CD14-positive monocyte (primary cell): ENCODE results near the gene BNC2. TPM values are rescaled to one million over a fixed set of nuclear protein-coding genes. Genes with fewer than 3 reads are reported as not detected.

Experiments
- DNase-seq, 3 donors: peaks; one replicate each; pipeline ENCODE4 v3.0.0-alpha.2; 2011 to 2022
- H2AFZ ChIP-seq: 2 replicates; pipeline ENCODE4 v1.6.0; 2012; ENCODE audit warnings: mild to moderate bottlenecking, low read depth, low read length, inconsistent platforms; ENCODE audit not compliant: insufficient read depth, poor library complexity, severe bottlenecking
- H3K27ac ChIP-seq, 2 donors: 1 replicate in 1 of 2; 2 replicates in 1 of 2; pipeline ENCODE4 v1.5.1; 2012 to 2013; ENCODE audit warnings: low read length in 2 of 2, control low read depth in 1 of 2, inconsistent platforms in 1 of 2, low read depth in 1 of 2, mild to moderate bottlenecking in 1 of 2
- H3K27me3 ChIP-seq, 2 donors: one replicate each; pipeline versions ENCODE4 v1.6.0 to v1.6.1; 2011 to 2013; ENCODE audit warnings: low read length in 2 of 2; ENCODE audit not compliant: control insufficient read depth in 2 of 2, insufficient read depth in 2 of 2
- H3K36me3 ChIP-seq, 2 donors: replicated peaks in 1 of 2; 1 replicate in 1 of 2; 2 replicates in 1 of 2; pipeline versions ENCODE4 v1.5.1 to v1.6.1; 2012 to 2013; ENCODE audit warnings: low read length in 2 of 2, control low read depth in 1 of 2, inconsistent platforms in 1 of 2, mild to moderate bottlenecking in 1 of 2; ENCODE audit not compliant: insufficient read depth in 2 of 2, control insufficient read depth in 1 of 2
- H3K4me1 ChIP-seq, 2 donors: 1 replicate in 1 of 2; 2 replicates in 1 of 2; pipeline versions ENCODE4 v1.5.1 to v1.6.1; 2012 to 2013; ENCODE audit warnings: low read length in 2 of 2, control low read depth in 1 of 2, inconsistent platforms in 1 of 2, mild to moderate bottlenecking in 1 of 2, moderate library complexity in 1 of 2; ENCODE audit not compliant: insufficient read depth in 2 of 2, control insufficient read depth in 1 of 2
- H3K4me2 ChIP-seq: replicated peaks from 2 replicates; pipeline ENCODE3; 2012; ENCODE audit warnings: low read length, moderate library complexity, mild to moderate bottlenecking; ENCODE audit not compliant: poor library complexity, severe bottlenecking; ENCODE audit errors: extremely low read depth
- H3K4me3 ChIP-seq, 3 experiments: fragments of 200-600 bp in 1 of 3; sonication (generic) in 1 of 3; replicated peaks in 1 of 3; 1 replicate in 2 of 3; 2 replicates in 1 of 3; pipeline ENCODE4 v1.5.1; 2011 to 2013; ENCODE audit warnings: low read length in 3 of 3, mild to moderate bottlenecking in 3 of 3, control low read depth in 2 of 3, low read depth in 2 of 3, inconsistent platforms in 1 of 3, moderate library complexity in 1 of 3
- H3K79me2 ChIP-seq: 2 replicates; pipeline ENCODE4 v1.6.0; 2012; ENCODE audit warnings: mild to moderate bottlenecking, control low read depth, inconsistent platforms, low read length, moderate library complexity; ENCODE audit not compliant: insufficient read depth
- H3K9ac ChIP-seq: 2 replicates; pipeline ENCODE4 v1.6.0; 2017; ENCODE audit warnings: low read length, mild to moderate bottlenecking; ENCODE audit not compliant: insufficient read depth, poor library complexity, severe bottlenecking
- H3K9me3 ChIP-seq, 2 donors: replicated peaks in 1 of 2; 1 replicate in 1 of 2; 2 replicates in 1 of 2; pipeline versions ENCODE4 v1.5.1 to v1.6.1; 2012 to 2013; ENCODE audit warnings: low read length in 2 of 2, control low read depth in 1 of 2; ENCODE audit not compliant: control insufficient read depth in 1 of 2, insufficient read depth in 1 of 2
- H4K20me1 ChIP-seq: 2 replicates; pipeline ENCODE4 v1.6.0; 2012; ENCODE audit warnings: mild to moderate bottlenecking, low read length, control low read depth, moderate library complexity; ENCODE audit not compliant: insufficient read depth
- H3K27ac Mint-ChIP-seq, 7 donors: one replicate each; pipeline ENCODE4 v1.8.0; 2020; ENCODE audit warnings: mild to moderate bottlenecking in 7 of 7, mixed read lengths in 7 of 7, moderate library complexity in 6 of 7, inconsistent platforms in 2 of 7
- H3K27me3 Mint-ChIP-seq, 3 donors: one replicate each; pipeline ENCODE4 v1.8.0; 2021 to 2022; ENCODE audit warnings: low read depth in 3 of 3, mild to moderate bottlenecking in 3 of 3, mixed read lengths in 3 of 3, moderate library complexity in 3 of 3, inconsistent platforms in 1 of 3
- H3K36me3 Mint-ChIP-seq, 2 donors: one replicate each; pipeline ENCODE4 v1.8.0; 2020; ENCODE audit warnings: mixed read lengths in 2 of 2, inconsistent platforms in 1 of 2, mild to moderate bottlenecking in 1 of 2
- H3K4me1 Mint-ChIP-seq: one replicate; pipeline ENCODE4 v1.8.0; 2020; ENCODE audit warnings: mild to moderate bottlenecking, mixed read lengths
- H3K4me3 Mint-ChIP-seq, 2 donors: one replicate each; pipeline ENCODE4 v1.8.0; 2020; ENCODE audit warnings: mild to moderate bottlenecking in 2 of 2, mixed read lengths in 2 of 2, moderate library complexity in 1 of 2
- H3K9me3 Mint-ChIP-seq, 7 donors: one replicate each; pipeline ENCODE4 v1.8.0; 2020 to 2022; ENCODE audit warnings: mixed read lengths in 7 of 7, mild to moderate bottlenecking in 6 of 7, moderate library complexity in 6 of 7, inconsistent platforms in 2 of 7
- CTCF ChIP-seq: fragments of 200-600 bp; IDR thresholded peaks from one replicate; pipeline ENCODE4 v1.8.0; 2022; ENCODE audit warnings: antibody characterized with exemption, mild to moderate bottlenecking
- WGBS: methylation state at CpG from one replicate; pipeline ENCODE4 v1.1.5; 2013; ENCODE audit warnings: missing lambda C conversion rate; ENCODE audit not compliant: insufficient coverage; 5-methylcytosine and 5-hydroxymethylcytosine counted together
- intact Hi-C, 2 donors: fragments of 100-400 bp; cut with micrococcal nuclease; formaldehyde crosslinking; loops; one replicate each; pipeline versions ENCODE4 v1.15.0 to v1.15.1; 2023
- polyA plus RNA-seq, 3 donors: library from polyadenylated mRNA; depleted of rRNA in 1 of 3; unstranded in 2 of 3; stranded (reverse) in 1 of 3; fragments of 300-500 nt in 2 of 3; fragments of >200 nt in 1 of 3; fragmentation: Illumina TruSeq in 2 of 3; gene quantifications; 1 replicate in 2 of 3; 2 replicates in 1 of 3; pipeline ENCODE4 v1.2.3, GENCODE V29; 2012 to 2021

Gene BNC2
- polyA plus RNA-seq, 3 donors: 0.01 TPM; not detected in 2

DNA sequence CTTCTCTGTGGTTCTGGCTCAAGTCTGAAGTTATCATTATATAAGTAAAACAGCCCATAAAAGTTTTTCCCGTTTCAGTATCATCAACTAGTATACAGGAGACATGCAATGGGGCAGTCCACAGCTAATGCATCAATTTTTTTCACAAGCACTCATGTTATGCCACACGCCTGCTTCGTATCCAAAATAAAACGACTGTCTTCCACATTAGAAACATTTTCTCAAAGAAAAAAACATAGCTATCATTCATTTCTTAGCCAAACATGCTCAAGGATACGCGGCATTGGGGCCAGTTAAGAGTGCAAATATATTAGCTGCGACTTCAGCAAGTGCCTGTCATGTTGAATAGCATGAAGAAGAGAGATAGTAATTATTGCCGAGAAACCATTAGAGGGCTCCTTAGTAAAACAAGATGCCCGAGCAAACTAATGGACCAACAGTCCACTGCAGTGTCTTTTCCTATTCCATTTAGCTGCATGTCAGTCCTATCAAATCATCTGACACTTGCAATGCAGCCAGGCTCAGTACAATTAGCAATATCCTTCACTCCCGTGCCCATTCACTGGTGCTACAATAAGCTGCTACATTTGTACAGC lies 68.5 kb downstream of the BNC2 start:
- no peak for TF ChIP-seq CTCF
- no peak for DNase-seq
- intact Hi-C loops: no loop called here
- Histone ChIP-seq H4K20me1 (no peaks in the 10 kb centered on the region), H3K27ac (no peak overlapping the region), H3K9me3 (no peaks in the 10 kb centered on the region), H3K79me2 (no peaks in the 10 kb centered on the region), H2AFZ (no peak overlapping the region), H3K36me3 (no peaks in the 10 kb centered on the region), H3K4me2 (no peak overlapping the region), H3K27me3 (no peaks in the 10 kb centered on the region), H3K9ac (no peak overlapping the region), H3K4me1 (no peaks in the 10 kb centered on the region), H3K4me3 (no peak overlapping the region)
- Mint-ChIP-seq H3K27ac (no peak overlapping the region), H3K9me3 (peaks cover 0 to 4% (median 0%) of the 10 kb centered on the region in 7 donors), H3K36me3 (no peaks in the 10 kb centered on the region), H3K4me1 (no peaks in the 10 kb centered on the region), H3K27me3 (peaks cover 1 to 2% (median 2%) of the 10 kb centered on the region in 3 donors), H3K4me3 (no peak overlapping the region)
- 100% methylated on average over 4 of the region's 10 CpGs for WGBS

- no peak overlapping the region for H3K4me2 ChIP-seq
- no peaks in the 10 kb centered on the region for H3K9me3 ChIP-seq
- intact Hi-C loops: no loop called here
- H3K27ac ChIP-seq: no peak overlapping the region
- Mint-ChIP-seq H3K27me3 (peaks cover 2 to 3% (median 2%) of the 10 kb centered on the region in 3 donors), H3K4me1 (no peaks in the 10 kb centered on the region), H3K4me3 (no peak overlapping the region), H3K9me3 (peaks cover 1 to 8% (median 2%) of the 10 kb centered on the region in 7 donors), H3K27ac (no peak overlapping the region), H3K36me3 (no peaks in the 10 kb centered on the region)
- WGBS: 67% methylated on average over 1 of the region's 5 CpGs
- no peaks in the 10 kb centered on the region for H3K27me3 ChIP-seq
- H2AFZ ChIP-seq: no peak overlapping the region
- no peak overlapping the region for H3K9ac ChIP-seq
- TF ChIP-seq CTCF: no peak
- no peaks in the 10 kb centered on the region for H3K79me2 ChIP-seq
- no peaks in the 10 kb centered on the region for H4K20me1 ChIP-seq
- no peaks in the 10 kb centered on the region for H3K36me3 ChIP-seq
- DNase-seq: no peak
- no peak overlapping the region for H3K4me3 ChIP-seq
- no peaks in the 10 kb centered on the region for H3K4me1 ChIP-seq
Observed at GRCh38 chr9:16796304-16796825, 74.1 kb downstream of the BNC2 start.
